LNCaP clone FGC (cell line): Measurements from ENCODE around the gene CCDC137.

Source experiments
- DNase-seq: peaks from one replicate; pipeline ENCODE4 v3.0.0-alpha.2; 2011; ENCODE audit warnings: low read depth
- H3K4me3 ChIP-seq: 2 replicates; pipeline ENCODE4 v1.5.1; 2011; ENCODE audit warnings: mild to moderate bottlenecking, low read depth, low read length, control low read depth
- CTCF ChIP-seq: IDR thresholded peaks from 2 replicates; pipeline ENCODE4 v1.5.1; 2012; ENCODE audit warnings: mild to moderate bottlenecking; ENCODE audit not compliant: control insufficient read depth, insufficient read depth; ENCODE audit errors: extremely low read depth

Gene CCDC137

GRCh38 chr17:81695211-81695610 is 28.7 kb downstream of the CCDC137 start:
- no peak for TF ChIP-seq CTCF
- DNase-seq: no peak
- H3K4me3 ChIP-seq: no peak overlapping the region

- H3K4me3 ChIP-seq: no peak overlapping the region
- no peak for TF ChIP-seq CTCF
- no peak for DNase-seq
Measured at GRCh38 chr17:81695801-81696200, 29.3 kb downstream of the CCDC137 start.

GRCh38 chr17:81696218-81696941 is 29.8 kb downstream of the CCDC137 start:
- DNase-seq: no peak
- no peak for TF ChIP-seq CTCF
- H3K4me3 ChIP-seq: no peak overlapping the region

GRCh38 chr17:81697261-81698044 is 30.9 kb downstream of the CCDC137 start:
- no peak for TF ChIP-seq CTCF
- H3K4me3 ChIP-seq: no peak overlapping the region
- no peak for DNase-seq

- H3K4me3 ChIP-seq: no peak overlapping the region
- no peak for DNase-seq
- TF ChIP-seq CTCF: no peak
Measured at GRCh38 chr17:81700353-81701287, 34.1 kb downstream of the CCDC137 start.

GRCh38 chr17:81701288-81702071 is 34.9 kb downstream of the CCDC137 start:
- TF ChIP-seq CTCF: no peak
- peak overlapping the region; percentile 97 for H3K4me3 ChIP-seq
- DNase-seq: no peak
